Gastrocnemius medialis (tissue), 4 donors: ENCODE results near the gene NFIA.

Source experiments
- CTCF ChIP-seq, 5 experiments: fragments of 450-650 bp in 3 of 5; fragments of 200-600 bp in 2 of 5; sonication (generic) in 2 of 5; IDR thresholded peaks in 4 of 5; conservative IDR thresholded peaks in 1 of 5; 1 replicate in 4 of 5; 2 replicates in 1 of 5; pipeline ENCODE4 v1.5.1; 2016 to 2019; ENCODE audit warnings: antibody characterized with exemption in 5 of 5, mild to moderate bottlenecking in 3 of 5, moderate library complexity in 3 of 5
- POLR2A ChIP-seq, 2 donors: fragments of 450-650 bp; IDR thresholded peaks; one replicate each; pipeline ENCODE4 v1.6.1; 2017; ENCODE audit warnings: antibody characterized with exemption in 2 of 2, mild to moderate bottlenecking in 2 of 2, moderate library complexity in 2 of 2

GRCh38 chr1:61097722-61098121 lies 15.4 kb downstream of the NFIA start:
- TF ChIP-seq CTCF (IDR thresholded peaks at IDR 0.05 in 4 of 5, conservative IDR thresholded peaks at IDR 0.05 in 1 of 5) (no peak), POLR2A (IDR thresholded peaks at IDR 0.05) (no peak)
